ENCODE measurements around the gene CRTAC1. TPM values are rescaled to one million over a fixed set of nuclear protein-coding genes. Genes with fewer than 3 reads are reported as not detected.

The CRTAC1 gene
- total and polyA plus RNA-seq, 2 donors (not counting 3 experiments of a cell fraction or from before 2014, with no cell fraction given), result 1.4 to 3.0 TPM

DNA sequence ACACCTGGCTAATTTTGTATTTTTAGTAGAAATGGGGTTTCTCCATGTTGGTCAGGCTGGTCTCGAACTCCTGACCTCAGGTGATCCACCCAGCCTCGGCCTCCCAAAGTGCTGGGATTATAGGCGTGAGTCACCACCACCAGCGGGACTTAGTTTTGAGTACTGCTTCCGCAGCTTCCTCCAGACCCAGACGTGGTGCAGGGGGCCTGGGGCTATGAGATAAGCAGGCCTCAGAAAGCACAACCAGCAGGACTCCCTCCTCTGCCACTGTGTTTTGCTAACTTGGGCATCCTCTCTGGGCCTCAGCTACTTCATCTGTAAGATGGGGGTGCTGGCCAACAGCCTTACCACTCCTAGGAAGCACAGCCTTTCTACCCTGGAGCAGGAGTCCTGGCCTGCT is 143.0 kb downstream of the CRTAC1 start:
- Histone ChIP-seq H3K27me3 (ENCODE audit: control insufficient read depth in 2 of 2, insufficient read depth in 2 of 2, low read length in 2 of 2) (no peaks in the 10 kb centered on the region), H3K9me3 (replicated peaks; ENCODE audit: control insufficient read depth, insufficient read depth, low read length) (no peaks in the 10 kb centered on the region), H4K20me1 (replicated peaks; ENCODE audit: control insufficient read depth, extremely low read depth, insufficient read depth, low read length) (no peaks in the 10 kb centered on the region), H3K4me3 (replicated peaks in 1 of 3; ENCODE audit: insufficient read depth in 1 of 3, low read depth in 1 of 3, low read length in 3 of 3) (no peak overlapping the region), H3K4me1 (ENCODE audit: control insufficient read depth, extremely low read depth, insufficient read depth, low read length) (peaks cover 7% of the 10 kb centered on the region), H3K36me3 (ENCODE audit: control insufficient read depth in 2 of 2, extremely low read depth in 1 of 2, insufficient read depth in 2 of 2, low read length in 2 of 2) (no peaks in the 10 kb centered on the region), H3K27ac (ENCODE audit: insufficient read depth, low read depth, low read length) (no peak overlapping the region), H3K9me1 (replicated peaks; ENCODE audit: control insufficient read depth, extremely low read depth, insufficient read depth, low read length) (no peaks in the 10 kb centered on the region), H3K4me2 (ENCODE audit: insufficient read depth, low read length) (no peak overlapping the region), H3K79me2 (ENCODE audit: control insufficient read depth, insufficient read depth, low read length) (no peaks in the 10 kb centered on the region), H3K9ac (replicated peaks; ENCODE audit: extremely low read depth, insufficient read depth, low read length) (no peak overlapping the region), H2AFZ (ENCODE audit: low read depth, low read length) (no peak overlapping the region)
- dilution Hi-C loops (cut with MboI; ENCODE audit: extremely low pct_ligation_motif_present, low sequenced_read_pairs), result no loop called here
- TF ChIP-seq, protein P1, sequence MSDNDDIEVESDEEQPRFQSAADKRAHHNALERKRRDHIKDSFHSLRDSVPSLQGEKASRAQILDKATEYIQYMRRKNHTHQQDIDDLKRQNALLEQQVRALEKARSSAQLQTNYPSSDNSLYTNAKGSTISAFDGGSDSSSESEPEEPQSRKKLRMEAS (IDR thresholded peaks at IDR 0.05; ENCODE audit: insufficient read depth, insufficient read length), result no peak
- TF ChIP-seq MYC (IDR thresholded peaks at IDR 0.05; ENCODE audit: low read depth, low read length) (no peak), EZH2 (IDR thresholded peaks at IDR 0.05; ENCODE audit: borderline replicate concordance, low read depth, low read length, severe bottlenecking) (no peak), GATA2 (IDR thresholded peaks at IDR 0.05; ENCODE audit: insufficient read depth, insufficient read length, low read depth, low read length) (no peak), JUN (IDR thresholded peaks at IDR 0.05; ENCODE audit: borderline replicate concordance, insufficient read depth, insufficient read length, low read depth) (no peak), POLR2A (IDR thresholded peaks at IDR 0.05; ENCODE audit: low read depth, low read length) (no peak), POLR2AphosphoS5 (IDR thresholded peaks at IDR 0.05; ENCODE audit: insufficient read depth, low read depth, low read length) (no peak)
- TF ChIP-seq, protein P2, sequence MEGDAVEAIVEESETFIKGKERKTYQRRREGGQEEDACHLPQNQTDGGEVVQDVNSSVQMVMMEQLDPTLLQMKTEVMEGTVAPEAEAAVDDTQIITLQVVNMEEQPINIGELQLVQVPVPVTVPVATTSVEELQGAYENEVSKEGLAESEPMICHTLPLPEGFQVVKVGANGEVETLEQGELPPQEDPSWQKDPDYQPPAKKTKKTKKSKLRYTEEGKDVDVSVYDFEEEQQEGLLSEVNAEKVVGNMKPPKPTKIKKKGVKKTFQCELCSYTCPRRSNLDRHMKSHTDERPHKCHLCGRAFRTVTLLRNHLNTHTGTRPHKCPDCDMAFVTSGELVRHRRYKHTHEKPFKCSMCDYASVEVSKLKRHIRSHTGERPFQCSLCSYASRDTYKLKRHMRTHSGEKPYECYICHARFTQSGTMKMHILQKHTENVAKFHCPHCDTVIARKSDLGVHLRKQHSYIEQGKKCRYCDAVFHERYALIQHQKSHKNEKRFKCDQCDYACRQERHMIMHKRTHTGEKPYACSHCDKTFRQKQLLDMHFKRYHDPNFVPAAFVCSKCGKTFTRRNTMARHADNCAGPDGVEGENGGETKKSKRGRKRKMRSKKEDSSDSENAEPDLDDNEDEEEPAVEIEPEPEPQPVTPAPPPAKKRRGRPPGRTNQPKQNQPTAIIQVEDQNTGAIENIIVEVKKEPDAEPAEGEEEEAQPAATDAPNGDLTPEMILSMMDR (IDR thresholded peaks at IDR 0.05; ENCODE audit: extremely low read depth in 1 of 2, insufficient read depth in 1 of 2, low read depth in 1 of 2, low read length in 2 of 2), result no peak
- FAIRE-seq, result no peak
- no TSS peak for BruUV-seq (replicated peaks)
- intact Hi-C loops (cut with micrococcal nuclease), result no loop called here
- DNase-seq (ENCODE audit: low read depth, low spot score), result no peak
- CTCF ChIA-PET, result interaction anchor here (1.3 kb wide), 1 partner anchor 16 kb away, joined by 5 read pairs; no protein-coding TSS in a partner anchor
- POLR2A ChIA-PET, result no interaction called here
